Articular chondrocyte of knee joint (primary cell): ENCODE data around the gene ELL. TPM values are rescaled to one million over a fixed set of nuclear protein-coding genes. Genes with fewer than 3 reads are reported as not detected.

Experiments
- total RNA-seq: library from RNA; depleted of rRNA; stranded (reverse); fragments of >200 nt; gene quantifications from 2 replicates; pipeline ENCODE4 v1.2.3, GENCODE V29; 2012

ELL gene
- total RNA-seq: 12.4 and 13.8 TPM in 2 replicates

DNA sequence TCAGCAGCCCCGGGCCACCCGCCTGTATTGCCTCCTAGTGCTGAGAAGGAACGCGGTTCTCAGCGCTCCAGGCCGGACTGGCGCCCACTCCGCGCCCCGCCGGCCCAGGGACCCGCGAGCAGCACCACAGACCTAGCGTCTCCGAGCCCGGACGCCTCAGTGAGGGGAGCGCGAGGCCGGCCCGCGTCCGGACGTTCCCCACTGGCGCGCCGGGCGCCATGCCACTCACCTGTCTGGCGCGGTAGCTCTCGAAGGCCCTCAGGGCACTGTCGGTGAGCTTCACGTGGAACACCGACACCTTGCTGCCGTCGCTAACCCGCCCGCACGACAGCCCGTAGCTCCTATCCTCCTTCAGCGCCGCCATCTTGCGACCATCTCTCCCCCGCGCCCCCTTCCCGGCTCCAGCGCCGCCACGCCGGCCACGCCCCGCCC lies at the start of gene ELL:
TSS of gene ELL (minus strand) at position 379 of the 432 bp plus-strand sequence. CDS start at position 364, 15 bp downstream.

DNA sequence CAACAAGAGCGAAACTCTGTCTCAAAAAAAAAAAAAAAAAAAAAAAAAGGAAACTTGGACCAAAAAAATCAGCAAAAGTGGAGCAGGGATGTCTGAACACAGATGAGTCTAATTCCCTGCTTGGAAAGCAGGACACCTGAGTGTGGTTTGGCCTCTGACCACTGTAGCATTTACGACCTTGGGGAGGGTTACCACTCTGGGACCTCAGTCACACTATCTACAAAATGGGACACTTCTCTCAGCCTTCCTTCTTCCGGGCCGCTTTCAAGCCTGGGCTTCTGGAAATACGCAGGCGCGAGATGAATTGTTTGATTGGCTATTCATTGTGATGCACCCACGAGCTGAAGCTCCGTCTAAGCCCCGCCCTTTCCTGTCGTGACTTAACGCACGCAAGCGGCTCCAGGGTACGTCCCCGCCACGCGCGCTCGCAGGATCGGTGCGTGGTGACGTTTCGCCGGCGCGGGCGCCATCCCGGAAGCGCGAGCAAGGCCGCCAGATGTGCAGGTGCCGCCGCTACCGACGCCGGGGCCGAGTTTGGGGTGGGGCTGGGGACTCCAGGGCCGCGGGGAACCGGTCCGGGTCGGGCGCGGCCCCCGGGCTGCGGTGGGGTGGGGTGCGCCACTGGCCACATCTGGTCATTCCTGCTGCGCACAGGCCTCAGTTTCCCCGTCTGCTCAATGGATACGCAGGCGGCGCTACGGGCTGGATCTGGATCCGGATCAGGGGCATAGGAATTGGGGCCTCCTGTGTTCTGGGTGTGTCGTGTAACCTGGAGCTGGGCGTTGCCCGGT lies 35.7 kb upstream of the ELL start, which contains the start of gene KXD1:
TSS of gene KXD1 (plus strand) at position 460 of the 791 bp plus-strand sequence. CDS start 4,187 bp downstream, outside the sequence.

DNA sequence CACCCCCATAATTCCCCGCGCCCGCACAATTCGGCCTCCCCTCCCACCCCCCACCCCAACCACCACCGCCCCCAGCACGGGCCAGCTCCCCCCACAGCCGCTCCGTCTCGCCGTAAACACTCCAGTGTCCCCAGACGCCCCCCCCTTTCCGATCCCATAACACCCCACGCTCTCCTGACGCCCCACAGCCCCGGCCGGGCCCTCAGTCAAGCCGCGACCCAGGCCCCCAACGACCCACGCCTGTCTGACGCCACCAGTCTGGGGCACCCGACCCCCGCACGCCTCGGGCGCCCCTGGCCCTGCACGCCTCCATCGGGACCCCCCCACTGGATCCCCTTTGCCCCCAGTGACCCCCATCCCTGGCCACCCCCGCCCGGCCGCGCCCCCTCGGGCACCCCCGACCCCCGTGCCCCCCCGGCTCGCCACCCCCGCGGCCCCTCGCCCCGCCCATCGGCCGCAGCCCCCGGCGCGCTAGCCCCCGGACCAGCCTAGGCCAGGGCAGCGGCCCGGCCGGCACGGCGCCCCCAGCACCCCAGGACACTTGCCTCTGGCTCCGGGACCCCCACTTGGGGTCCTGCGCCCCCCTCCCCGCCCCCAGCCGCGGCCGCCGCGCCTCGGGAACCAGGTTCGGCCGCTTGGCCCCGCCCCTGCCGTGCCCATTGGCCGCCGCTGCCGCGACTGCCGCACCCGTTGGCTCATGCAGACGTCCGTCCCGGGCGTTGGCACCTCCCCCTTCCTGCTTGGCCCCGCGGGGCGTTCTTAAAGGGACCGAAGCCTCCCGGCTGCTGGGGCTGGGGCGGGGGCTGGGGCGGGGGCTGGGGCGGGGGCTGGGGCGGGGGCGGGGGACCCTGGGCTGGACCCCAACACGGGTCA lies 21.3 kb upstream of the ELL start, which contains the start of gene FKBP8:
TSS of gene FKBP8 (minus strand) at position 633 of the 873 bp plus-strand sequence. CDS start 1,603 bp downstream, outside the sequence.

DNA sequence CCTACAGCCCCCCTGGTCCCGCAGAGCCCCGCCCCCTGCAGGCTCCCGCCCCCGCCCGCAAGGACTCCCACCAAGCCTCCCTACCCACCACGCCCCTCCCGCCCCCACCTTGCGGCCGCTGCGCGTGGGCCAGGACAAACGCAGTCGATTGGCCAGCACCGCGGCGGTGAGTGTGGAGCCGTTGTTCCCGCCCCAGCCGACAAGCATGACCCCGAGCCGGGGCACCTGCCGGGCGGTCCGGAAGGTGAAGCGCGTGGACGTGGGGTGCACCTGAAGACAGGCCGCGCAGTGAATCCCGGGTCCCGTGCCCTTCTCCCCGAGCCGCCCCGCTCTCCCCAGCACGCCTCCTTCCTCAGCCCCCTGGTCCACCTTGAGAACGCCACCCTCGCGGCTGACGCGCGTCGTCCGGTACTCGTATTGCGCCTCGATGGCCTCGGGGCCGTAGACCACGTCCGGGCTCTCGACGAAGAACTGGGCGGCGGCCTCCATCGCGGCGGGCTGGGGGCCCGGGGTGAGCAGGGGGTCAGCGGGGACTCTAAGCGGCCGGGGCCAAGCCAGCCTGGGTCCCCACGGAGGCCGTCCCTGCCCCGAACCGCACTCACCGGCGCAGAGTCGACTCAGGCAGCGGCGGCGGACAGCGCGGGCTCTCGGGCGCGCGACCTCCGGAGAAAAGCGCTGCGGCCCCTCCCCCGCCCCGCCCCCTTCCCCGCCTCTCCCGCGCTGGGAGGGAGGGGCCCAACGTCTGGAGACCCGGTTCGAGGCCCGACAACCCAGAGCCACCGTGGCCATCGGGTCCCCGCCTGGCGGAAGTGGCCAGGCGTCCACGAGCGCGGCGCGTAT lies 84.2 kb downstream of the ELL start, which contains the start of gene ISYNA1:
TSS of gene ISYNA1 (minus strand) at position 643 of the 840 bp plus-strand sequence. CDS start at position 489, 154 bp downstream.

DNA sequence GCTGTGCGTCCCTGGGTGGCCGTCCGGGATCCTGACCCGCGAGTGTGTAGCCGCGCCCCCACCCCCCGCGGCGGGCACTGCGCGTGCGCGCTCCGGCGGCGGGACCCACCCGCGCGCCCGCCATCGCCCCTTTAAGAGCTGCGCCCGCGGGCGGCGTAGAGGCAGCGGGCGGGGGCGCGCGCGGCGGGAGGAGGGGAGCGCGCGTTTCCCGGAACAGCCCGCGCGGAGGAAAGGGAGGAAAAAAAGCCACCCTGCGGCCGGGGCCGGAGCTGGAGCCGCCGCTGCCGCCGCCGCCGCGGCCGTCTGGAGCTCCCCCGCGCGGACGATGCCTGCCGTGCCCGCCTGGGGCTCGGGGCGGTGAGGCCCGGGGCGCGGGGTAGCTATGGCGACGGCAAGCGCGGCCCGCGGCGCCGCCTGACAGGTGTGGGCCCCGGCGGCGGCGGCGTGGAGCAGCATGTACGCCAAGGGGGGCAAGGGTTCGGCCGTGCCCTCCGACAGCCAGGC lies 102.6 kb downstream of the ELL start, which contains the start of gene SSBP4:
TSS of gene SSBP4 (plus strand) at position 204 of the 504 bp plus-strand sequence. CDS start at position 455, 251 bp downstream.

DNA sequence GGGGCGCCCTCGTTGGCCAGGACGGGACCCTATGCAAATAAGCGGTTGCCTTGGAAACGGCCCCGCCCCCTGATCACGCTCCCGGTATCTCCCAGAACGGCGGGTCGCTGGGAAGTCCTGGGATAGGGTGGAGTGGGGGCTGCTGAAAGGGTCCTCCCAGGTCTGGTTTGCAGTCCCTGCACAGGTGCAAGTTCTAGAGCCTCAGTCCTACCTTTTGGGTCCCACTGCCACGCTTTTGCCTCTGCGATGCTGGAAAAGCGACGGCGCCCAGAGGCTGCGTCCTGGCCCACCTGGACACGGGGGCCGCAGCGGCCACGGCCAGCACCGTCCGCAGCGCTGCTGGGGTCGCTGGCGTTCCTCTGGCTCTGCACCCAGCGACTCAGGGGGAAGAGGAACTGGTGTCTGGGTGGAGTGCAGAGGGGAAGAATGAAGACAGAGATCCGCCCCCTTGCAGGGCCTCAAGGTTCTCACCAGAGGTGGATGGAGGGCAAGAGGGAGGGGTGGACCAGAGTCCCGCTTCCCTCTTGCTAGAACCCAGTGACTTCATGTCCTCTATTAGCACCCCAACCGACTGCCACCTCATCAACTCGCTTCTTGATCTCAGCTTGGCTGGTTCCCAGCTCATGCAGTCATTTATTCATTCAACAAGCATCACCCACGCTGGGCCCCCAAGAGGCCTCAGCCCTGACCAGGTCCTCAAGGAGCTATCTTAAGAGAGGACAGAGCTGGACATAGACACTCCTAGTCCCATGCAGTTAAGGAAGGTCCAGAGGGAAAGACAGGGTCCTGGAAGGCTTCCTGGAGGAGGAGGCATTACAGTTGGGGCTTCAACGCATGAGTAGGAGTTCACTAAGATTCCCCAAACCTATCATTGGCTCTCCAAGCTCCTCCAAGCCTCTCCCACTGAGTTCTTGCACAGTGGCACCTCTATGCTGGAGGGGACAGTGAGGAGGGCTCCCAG lies 124.3 kb downstream of the ELL start, which contains the start of gene LRRC25:
TSS of gene LRRC25 (minus strand) at position 381 of the 961 bp plus-strand sequence. CDS start 659 bp downstream, outside the sequence.

Other genes with a start within 250 kb of the ELL start
- 1.3 and 2.1 TPM in 2 replicates for gene IQCN, start 247.6 kb downstream of the ELL start, total RNA-seq
- gene JUND, start 240.4 kb downstream of the ELL start, total RNA-seq: 63.7 and 69.0 TPM in 2 replicates
- 77.4 and 80.5 TPM in 2 replicates for gene LSM4, start 199.0 kb downstream of the ELL start, total RNA-seq
- 23.5 and 28.8 TPM in 2 replicates for gene PGPEP1, start 181.5 kb downstream of the ELL start, total RNA-seq
- 31.0 and 32.9 TPM in 2 replicates for gene GDF15, start 135.9 kb downstream of the ELL start, total RNA-seq
- 0.22 and 0.39 TPM in 2 replicates for gene LRRC25, start 124.4 kb downstream of the ELL start, total RNA-seq
- 54.4 and 65.7 TPM in 2 replicates for gene SSBP4, start 102.7 kb downstream of the ELL start, total RNA-seq
- 8.5 and 9.3 TPM in 2 replicates for gene ISYNA1, start 83.9 kb downstream of the ELL start, total RNA-seq
- gene FKBP8, start 21.5 kb upstream of the ELL start, total RNA-seq: 228 and 230 TPM in 2 replicates
- gene KXD1, start 35.8 kb upstream of the ELL start, total RNA-seq: 91.9 and 110 TPM in 2 replicates
- 577 and 674 TPM in 2 replicates for gene UBA52, start 49.8 kb upstream of the ELL start, total RNA-seq
- gene REX1BD, start 66.7 kb upstream of the ELL start, total RNA-seq: 33.5 and 34.6 TPM in 2 replicates
- 49.8 and 60.5 TPM in 2 replicates for gene CRLF1, start 84.7 kb upstream of the ELL start, total RNA-seq
- gene TMEM59L, start 90.8 kb upstream of the ELL start, total RNA-seq: 0.65 and 1.3 TPM in 2 replicates
- gene KLHL26, start 115.0 kb upstream of the ELL start, total RNA-seq: 3.8 and 4.2 TPM in 2 replicates
- gene CRTC1, start 161.6 kb upstream of the ELL start, total RNA-seq: 3.1 and 3.9 TPM in 2 replicates